ENCODE results near the gene DIAPH2. TPM values are rescaled to one million over a fixed set of nuclear protein-coding genes. Genes with fewer than 3 reads are reported as not detected.

DIAPH2 gene
- total and polyA plus RNA-seq, 2 experiments from 2014 or later: 16.2 to 56.6 TPM

DNA sequence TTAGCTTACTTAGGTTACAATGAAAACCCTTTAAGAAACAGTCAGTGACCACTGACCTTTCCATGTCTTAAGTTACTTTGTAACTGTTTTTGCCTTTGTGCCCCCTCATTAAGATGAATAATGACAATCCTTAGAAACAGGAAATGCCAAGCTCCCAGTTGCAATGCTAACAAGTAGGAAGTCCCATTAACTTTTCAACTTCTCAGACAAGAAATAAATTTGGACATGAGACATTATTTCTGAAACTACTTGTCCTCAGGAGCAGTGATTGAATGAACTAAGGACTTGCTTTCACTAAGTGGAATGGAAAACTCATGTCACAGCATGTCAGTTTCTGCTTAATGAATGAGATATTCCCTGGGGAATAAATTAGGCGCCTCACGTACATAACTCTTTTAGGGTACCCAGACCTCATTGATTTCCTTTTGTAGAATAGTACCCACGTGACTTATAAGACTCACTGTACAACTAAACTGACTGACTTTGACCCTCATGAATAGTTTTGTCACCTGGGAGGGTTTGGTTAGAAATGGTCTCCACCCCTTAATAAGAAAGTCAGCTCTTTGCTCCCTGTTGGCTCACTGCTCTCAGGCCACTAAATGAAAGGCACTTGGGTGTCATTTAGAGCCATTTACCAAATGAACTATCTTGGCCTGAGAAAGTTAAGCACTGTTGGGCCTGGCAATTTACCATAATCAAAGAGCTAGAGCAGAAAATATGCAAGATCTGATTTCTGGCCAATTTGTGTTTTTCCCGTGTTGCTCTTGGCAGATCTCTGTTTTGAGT, 582.9 kb downstream of the DIAPH2 start (continued):
- TF ChIP-seq, protein P1, sequence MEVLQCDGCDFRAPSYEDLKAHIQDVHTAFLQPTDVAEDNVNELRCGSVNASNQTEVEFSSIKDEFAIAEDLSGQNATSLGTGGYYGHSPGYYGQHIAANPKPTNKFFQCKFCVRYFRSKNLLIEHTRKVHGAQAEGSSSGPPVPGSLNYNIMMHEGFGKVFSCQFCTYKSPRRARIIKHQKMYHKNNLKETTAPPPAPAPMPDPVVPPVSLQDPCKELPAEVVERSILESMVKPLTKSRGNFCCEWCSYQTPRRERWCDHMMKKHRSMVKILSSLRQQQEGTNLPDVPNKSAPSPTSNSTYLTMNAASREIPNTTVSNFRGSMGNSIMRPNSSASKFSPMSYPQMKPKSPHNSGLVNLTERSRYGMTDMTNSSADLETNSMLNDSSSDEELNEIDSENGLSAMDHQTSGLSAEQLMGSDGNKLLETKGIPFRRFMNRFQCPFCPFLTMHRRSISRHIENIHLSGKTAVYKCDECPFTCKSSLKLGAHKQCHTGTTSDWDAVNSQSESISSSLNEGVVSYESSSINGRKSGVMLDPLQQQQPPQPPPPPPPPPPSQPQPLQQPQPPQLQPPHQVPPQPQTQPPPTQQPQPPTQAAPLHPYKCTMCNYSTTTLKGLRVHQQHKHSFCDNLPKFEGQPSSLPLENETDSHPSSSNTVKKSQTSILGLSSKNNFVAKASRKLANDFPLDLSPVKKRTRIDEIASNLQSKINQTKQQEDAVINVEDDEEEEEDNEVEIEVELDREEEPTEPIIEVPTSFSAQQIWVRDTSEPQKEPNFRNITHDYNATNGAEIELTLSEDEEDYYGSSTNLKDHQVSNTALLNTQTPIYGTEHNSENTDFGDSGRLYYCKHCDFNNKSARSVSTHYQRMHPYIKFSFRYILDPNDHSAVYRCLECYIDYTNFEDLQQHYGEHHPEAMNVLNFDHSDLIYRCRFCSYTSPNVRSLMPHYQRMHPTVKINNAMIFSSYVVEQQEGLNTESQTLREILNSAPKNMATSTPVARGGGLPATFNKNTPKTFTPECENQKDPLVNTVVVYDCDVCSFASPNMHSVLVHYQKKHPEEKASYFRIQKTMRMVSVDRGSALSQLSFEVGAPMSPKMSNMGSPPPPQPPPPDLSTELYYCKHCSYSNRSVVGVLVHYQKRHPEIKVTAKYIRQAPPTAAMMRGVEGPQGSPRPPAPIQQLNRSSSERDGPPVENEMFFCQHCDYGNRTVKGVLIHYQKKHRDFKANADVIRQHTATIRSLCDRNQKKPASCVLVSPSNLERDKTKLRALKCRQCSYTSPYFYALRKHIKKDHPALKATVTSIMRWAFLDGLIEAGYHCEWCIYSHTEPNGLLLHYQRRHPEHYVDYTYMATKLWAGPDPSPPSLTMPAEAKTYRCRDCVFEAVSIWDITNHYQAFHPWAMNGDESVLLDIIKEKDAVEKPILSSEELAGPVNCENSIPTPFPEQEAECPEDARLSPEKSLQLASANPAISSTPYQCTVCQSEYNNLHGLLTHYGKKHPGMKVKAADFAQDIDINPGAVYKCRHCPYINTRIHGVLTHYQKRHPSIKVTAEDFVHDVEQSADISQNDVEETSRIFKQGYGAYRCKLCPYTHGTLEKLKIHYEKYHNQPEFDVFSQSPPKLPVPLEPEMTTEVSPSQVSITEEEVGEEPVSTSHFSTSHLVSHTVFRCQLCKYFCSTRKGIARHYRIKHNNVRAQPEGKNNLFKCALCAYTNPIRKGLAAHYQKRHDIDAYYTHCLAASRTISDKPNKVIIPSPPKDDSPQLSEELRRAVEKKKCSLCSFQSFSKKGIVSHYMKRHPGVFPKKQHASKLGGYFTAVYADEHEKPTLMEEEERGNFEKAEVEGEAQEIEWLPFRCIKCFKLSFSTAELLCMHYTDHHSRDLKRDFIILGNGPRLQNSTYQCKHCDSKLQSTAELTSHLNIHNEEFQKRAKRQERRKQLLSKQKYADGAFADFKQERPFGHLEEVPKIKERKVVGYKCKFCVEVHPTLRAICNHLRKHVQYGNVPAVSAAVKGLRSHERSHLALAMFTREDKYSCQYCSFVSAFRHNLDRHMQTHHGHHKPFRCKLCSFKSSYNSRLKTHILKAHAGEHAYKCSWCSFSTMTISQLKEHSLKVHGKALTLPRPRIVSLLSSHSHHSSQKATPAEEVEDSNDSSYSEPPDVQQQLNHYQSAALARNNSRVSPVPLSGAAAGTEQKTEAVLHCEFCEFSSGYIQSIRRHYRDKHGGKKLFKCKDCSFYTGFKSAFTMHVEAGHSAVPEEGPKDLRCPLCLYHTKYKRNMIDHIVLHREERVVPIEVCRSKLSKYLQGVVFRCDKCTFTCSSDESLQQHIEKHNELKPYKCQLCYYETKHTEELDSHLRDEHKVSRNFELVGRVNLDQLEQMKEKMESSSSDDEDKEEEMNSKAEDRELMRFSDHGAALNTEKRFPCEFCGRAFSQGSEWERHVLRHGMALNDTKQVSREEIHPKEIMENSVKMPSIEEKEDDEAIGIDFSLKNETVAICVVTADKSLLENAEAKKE (CRISPR knock-in tag; IDR thresholded peaks at IDR 0.05): no peak
- no peak for TF ChIP-seq JUNB (IDR thresholded peaks at IDR 0.05; ENCODE audit: unreplicated experiment)

DNA sequence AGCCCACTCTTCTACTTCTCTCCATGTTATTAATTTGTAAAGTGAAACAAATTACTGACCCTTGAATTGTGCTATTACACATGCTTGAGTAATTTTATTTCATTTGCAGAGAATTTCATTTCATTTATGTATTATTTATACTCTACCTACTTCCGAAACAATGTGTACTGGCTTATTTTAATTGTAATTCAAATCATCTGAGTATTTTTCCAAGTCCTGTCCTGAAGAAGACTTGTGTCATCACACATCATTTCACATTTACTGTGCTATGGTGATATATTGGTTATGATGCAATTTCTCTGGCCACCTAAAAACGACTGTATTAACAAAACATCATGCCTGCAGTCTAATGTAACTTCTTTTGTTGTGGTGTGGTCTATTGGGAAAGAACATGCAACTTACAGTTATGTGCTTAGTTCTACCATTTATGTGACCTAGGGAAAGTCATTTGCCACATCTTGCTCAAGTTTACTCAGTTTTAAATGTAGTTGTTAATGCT, 583.6 kb downstream of the DIAPH2 start:
- Histone ChIP-seq H4K20me1 (replicated peaks; ENCODE audit: insufficient read depth) (no peaks in the 10 kb centered on the region), H3K27ac (ENCODE audit: low read depth) (no peak overlapping the region), H3F3A (replicated peaks; ENCODE audit: low read depth) (no peaks in the 10 kb centered on the region), H3K9me2 (ENCODE audit: insufficient read depth) (no peaks in the 10 kb centered on the region), H3K27me3 (ENCODE audit: insufficient read depth) (no peaks in the 10 kb centered on the region), H3K36me3 (ENCODE audit: insufficient read depth) (no peaks in the 10 kb centered on the region), H3K4me2 (peak overlapping the region; percentile 20; the same call in 1 of the 2 replicates), H2AFZ (no peak overlapping the region), H3K4me1 (ENCODE audit: insufficient read depth) (peaks cover 17% of the 10 kb centered on the region), H3K4me3 (no peak overlapping the region), H3K79me2 (replicated peaks; ENCODE audit: insufficient read depth) (no peaks in the 10 kb centered on the region)
- DNase-seq (ENCODE audit: low spot score): no peak
- no peak for ATAC-seq
- Mint-ChIP-seq H3K9me3 (no peaks in the 10 kb centered on the region), H3K4me1 (peaks cover 20% of the 10 kb centered on the region; the same call in 2 of the 3 replicates), H3K36me3 (ENCODE audit: low read depth) (no peaks in the 10 kb centered on the region), H3K27ac (peak overlapping the region; percentile 23; the same call in 1 of the 2 replicates), H3K4me3 (no peak overlapping the region), H3K27me3 (ENCODE audit: insufficient read depth, low read depth, poor library complexity) (peaks cover 2% of the 10 kb centered on the region)
- TF ChIP-seq, protein P1 (CRISPR knock-in tag; IDR thresholded peaks at IDR 0.05): no peak
- TF ChIP-seq STAT1 (IDR thresholded peaks at IDR 0.05; ENCODE audit: unreplicated experiment): no peak
- TF ChIP-seq, protein P2, sequence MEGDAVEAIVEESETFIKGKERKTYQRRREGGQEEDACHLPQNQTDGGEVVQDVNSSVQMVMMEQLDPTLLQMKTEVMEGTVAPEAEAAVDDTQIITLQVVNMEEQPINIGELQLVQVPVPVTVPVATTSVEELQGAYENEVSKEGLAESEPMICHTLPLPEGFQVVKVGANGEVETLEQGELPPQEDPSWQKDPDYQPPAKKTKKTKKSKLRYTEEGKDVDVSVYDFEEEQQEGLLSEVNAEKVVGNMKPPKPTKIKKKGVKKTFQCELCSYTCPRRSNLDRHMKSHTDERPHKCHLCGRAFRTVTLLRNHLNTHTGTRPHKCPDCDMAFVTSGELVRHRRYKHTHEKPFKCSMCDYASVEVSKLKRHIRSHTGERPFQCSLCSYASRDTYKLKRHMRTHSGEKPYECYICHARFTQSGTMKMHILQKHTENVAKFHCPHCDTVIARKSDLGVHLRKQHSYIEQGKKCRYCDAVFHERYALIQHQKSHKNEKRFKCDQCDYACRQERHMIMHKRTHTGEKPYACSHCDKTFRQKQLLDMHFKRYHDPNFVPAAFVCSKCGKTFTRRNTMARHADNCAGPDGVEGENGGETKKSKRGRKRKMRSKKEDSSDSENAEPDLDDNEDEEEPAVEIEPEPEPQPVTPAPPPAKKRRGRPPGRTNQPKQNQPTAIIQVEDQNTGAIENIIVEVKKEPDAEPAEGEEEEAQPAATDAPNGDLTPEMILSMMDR (conservative IDR thresholded peaks at IDR 0.05; ENCODE audit: low read depth in 2 of 2): no peak
- TF ChIP-seq EZH2 (IDR thresholded peaks at IDR 0.05; ENCODE audit: low read depth, unreplicated experiment): no peak
- no peak for TF ChIP-seq ZNF331 (CRISPR knock-in tag; IDR thresholded peaks at IDR 0.05; ENCODE audit: low read depth)

Data from GM23338 (cell line).